Measurements from ENCODE around the gene KCNIP4.

GRCh38 chr4:21763855-21764254 lies 184.7 kb downstream of the KCNIP4 start:
- no peak for TF ChIP-seq CTCF (IDR thresholded peaks at IDR 0.05 in 8 of 11, conservative IDR thresholded peaks at IDR 0.05 in 3 of 11)
- no peak for TF ChIP-seq POLR2AphosphoS5 (IDR thresholded peaks at IDR 0.05)
- no peak for TF ChIP-seq POLR2A (IDR thresholded peaks at IDR 0.05)
